ENCODE results near the gene RNF166. TPM values are rescaled to one million over a fixed set of nuclear protein-coding genes. Genes with fewer than 3 reads are reported as not detected.

Gene RNF166
- polyA plus RNA-seq, 1 experiment, result 6.8 TPM

DNA sequence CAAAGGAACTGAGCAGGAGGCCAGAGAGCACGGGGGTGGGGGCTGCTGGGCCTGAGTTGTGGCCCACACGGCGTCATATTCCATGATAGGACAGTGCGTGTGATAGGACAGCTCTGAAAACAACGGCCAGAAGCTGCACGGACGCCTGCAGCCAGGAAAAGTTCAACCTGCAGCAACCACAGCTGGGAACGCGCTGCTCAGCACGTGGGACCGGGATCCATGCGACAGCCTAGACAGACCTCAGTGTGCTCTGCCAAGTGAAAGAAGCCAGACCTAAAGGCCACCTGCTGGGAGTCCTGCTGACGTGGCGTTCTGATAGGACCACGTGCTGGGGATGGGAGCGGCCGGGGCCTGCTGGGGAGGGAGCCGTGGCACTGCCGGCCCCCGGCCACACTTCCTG, 21.7 kb upstream of the RNF166 start:
- no peaks in the 10 kb centered on the region for H3K27me3 ChIP-seq (ENCODE audit: control insufficient read depth, insufficient read depth, low read length)
- ChIA-PET CTCF (no interaction called here), POLR2A (no interaction called here)
- TF ChIP-seq, protein P1, sequence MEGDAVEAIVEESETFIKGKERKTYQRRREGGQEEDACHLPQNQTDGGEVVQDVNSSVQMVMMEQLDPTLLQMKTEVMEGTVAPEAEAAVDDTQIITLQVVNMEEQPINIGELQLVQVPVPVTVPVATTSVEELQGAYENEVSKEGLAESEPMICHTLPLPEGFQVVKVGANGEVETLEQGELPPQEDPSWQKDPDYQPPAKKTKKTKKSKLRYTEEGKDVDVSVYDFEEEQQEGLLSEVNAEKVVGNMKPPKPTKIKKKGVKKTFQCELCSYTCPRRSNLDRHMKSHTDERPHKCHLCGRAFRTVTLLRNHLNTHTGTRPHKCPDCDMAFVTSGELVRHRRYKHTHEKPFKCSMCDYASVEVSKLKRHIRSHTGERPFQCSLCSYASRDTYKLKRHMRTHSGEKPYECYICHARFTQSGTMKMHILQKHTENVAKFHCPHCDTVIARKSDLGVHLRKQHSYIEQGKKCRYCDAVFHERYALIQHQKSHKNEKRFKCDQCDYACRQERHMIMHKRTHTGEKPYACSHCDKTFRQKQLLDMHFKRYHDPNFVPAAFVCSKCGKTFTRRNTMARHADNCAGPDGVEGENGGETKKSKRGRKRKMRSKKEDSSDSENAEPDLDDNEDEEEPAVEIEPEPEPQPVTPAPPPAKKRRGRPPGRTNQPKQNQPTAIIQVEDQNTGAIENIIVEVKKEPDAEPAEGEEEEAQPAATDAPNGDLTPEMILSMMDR (IDR thresholded peaks at IDR 0.05; ENCODE audit: low read depth, low read length), result no peak
- H3K27ac ChIP-seq (ENCODE audit: low read depth, low read length), result no peak overlapping the region
- DNase-seq (ENCODE audit: low read depth, low spot score), result no peak
- no peaks in the 10 kb centered on the region; the same call in 1 of the 2 replicates for H3K9me3 ChIP-seq (ENCODE audit: control insufficient read depth, insufficient read depth, low read length)
- H3K4me3 ChIP-seq (ENCODE audit: low read depth, low read length), result no peak overlapping the region

DNA sequence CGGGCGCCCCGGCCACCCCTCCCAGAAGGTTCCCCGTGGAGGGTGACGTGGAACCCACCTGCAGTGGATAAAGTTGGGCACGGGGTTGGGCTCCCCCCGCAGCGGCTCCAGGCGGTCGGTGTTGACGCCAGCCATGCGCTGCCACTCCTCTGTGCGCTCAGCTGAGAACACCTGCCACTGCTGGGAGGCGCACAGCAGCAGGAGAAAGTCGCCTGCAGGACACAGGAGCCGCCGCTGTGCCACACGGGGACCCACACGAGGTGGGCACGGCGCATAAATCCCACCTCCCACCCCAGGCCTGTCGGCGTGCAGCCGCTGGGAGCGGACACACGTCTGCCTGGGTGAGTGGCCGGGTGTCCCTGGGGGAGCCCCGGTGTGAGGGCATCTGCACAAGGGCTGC, 20.8 kb upstream of the RNF166 start:
- no peak overlapping the region for H3K4me3 ChIP-seq (ENCODE audit: low read depth, low read length)
- no peaks in the 10 kb centered on the region for H3K27me3 ChIP-seq (ENCODE audit: control insufficient read depth, insufficient read depth, low read length)
- ChIA-PET CTCF (interaction anchor here (1.3 kb wide), 1 partner anchor 11 kb away, joined by 5 read pairs; no protein-coding TSS in a partner anchor), POLR2A (no interaction called here)
- no peaks in the 10 kb centered on the region; the same call in 1 of the 2 replicates for H3K9me3 ChIP-seq (ENCODE audit: control insufficient read depth, insufficient read depth, low read length)
- DNase-seq (ENCODE audit: low read depth, low spot score), result no peak
- TF ChIP-seq, protein P1 (IDR thresholded peaks at IDR 0.05; ENCODE audit: low read depth, low read length), result no peak
- no peak overlapping the region for H3K27ac ChIP-seq (ENCODE audit: low read depth, low read length)

DNA sequence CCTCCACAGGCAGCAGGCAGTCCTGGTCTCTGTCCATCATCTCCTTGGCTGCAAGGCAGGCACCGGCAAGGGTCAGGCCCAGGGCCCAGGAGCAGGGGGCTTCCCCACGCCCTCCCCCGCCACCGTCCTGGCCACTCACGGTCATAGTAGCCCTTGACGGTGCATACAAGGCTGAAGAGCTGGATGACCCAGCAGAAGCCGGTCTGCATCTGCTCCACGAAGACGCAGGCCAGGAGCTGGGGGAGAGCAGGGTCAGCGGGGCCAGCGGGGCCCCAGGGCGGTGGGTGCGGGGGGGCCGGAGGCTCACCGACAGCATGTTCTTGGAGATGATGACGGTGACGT, 20.2 kb upstream of the RNF166 start:
- CTCF ChIA-PET, result interaction anchor here (1.3 kb wide), 1 partner anchor 11 kb away, joined by 5 read pairs; no protein-coding TSS in a partner anchor
- Histone ChIP-seq H3K9me3 (ENCODE audit: control insufficient read depth, insufficient read depth, low read length) (no peaks in the 10 kb centered on the region; the same call in 1 of the 2 replicates), H3K27ac (ENCODE audit: low read depth, low read length) (no peak overlapping the region), H3K4me3 (ENCODE audit: low read depth, low read length) (no peak overlapping the region), H3K27me3 (ENCODE audit: control insufficient read depth, insufficient read depth, low read length) (no peaks in the 10 kb centered on the region)
- DNase-seq (ENCODE audit: low read depth, low spot score), result no peak
- TF ChIP-seq, protein P1 (IDR thresholded peaks at IDR 0.05; ENCODE audit: low read depth, low read length), result no peak
- POLR2A ChIA-PET, result no interaction called here

DNA sequence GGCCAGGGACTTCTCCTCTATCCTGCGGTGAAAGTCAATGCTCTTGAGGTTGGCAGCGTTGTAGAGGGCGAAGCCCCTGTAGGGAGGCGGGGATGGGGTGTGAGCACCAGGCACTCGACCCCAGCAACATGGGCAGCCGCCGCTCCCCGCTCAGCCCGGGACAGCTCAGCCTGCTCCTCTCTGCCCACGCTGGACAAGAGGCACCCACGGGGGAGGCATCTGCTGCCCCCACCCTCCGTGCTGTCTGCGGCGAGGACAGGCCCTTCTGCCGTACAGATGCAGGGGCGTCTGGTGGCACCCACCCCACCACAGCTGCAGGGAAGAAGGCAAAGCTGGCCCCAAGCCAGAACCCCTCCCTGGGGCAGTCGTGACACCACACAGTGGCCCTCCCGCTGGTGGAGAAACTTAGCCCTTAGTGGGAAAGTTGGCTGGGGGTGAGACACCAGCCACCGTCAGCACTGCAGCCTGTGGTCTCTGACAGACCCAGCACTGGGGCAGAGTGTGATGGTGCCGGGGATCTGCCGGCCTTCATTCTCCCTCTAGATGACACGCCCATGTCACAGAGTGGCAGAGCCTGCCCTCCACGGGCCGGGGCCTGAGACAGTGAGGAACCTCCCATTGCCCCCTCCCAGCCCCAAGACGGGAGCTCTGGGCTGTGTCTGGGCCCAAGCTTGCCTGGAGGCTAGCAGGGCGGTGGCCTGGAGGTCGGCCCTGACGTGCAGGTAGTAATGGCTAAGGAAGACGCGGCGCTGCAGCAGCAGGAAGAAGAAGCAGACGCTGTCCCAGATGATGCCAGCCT, 19.6 kb upstream of the RNF166 start:
- Histone ChIP-seq H3K27me3 (ENCODE audit: control insufficient read depth, insufficient read depth, low read length) (no peaks in the 10 kb centered on the region), H3K9me3 (ENCODE audit: control insufficient read depth, insufficient read depth, low read length) (no peaks in the 10 kb centered on the region; the same call in 1 of the 2 replicates), H3K27ac (ENCODE audit: low read depth, low read length) (no peak overlapping the region), H3K4me3 (ENCODE audit: low read depth, low read length) (no peak overlapping the region)
- TF ChIP-seq, protein P1 (IDR thresholded peaks at IDR 0.05; ENCODE audit: low read depth, low read length), result no peak
- DNase-seq (ENCODE audit: low read depth, low spot score), result no peak
- POLR2A ChIA-PET, result no interaction called here
- CTCF ChIA-PET, result interaction anchor here (1.3 kb wide), 1 partner anchor 12 kb away, joined by 5 read pairs; no protein-coding TSS in a partner anchor

DNA sequence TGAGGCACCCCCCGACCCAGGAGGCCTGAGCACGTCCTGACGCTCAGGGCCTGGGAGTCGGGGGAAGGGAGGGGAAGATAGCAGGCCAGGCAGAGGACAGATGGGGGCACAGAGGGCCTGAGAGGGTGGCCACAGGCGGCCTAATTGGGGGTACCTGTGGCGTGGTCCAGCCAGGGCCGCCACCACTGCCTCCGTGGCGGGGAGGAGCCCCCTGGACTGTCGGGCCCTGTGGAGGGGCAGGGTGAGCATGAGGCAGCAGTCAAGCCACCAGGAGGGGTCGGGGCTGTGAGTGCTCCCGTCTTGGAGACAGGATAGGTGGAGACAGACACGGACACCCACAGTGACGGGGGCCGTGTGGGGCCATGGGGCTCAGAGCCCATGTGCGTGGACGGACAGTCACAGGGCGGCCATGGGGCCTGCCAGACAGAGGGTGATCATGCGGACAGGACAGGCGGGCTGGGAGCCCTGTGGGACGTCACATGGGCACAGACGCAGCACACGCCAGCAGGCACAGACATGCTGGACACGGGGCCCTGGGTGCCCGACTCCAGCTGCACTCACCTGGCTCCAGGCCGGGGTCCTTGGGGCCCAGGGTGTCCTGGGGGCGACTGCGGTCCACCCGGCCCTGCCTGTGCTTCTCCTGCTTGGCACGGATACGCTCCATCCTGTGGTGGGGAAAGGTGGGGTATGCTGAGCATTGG, 18.8 kb upstream of the RNF166 start:
- Histone ChIP-seq H3K27me3 (ENCODE audit: control insufficient read depth, insufficient read depth, low read length) (no peaks in the 10 kb centered on the region), H3K9me3 (ENCODE audit: control insufficient read depth, insufficient read depth, low read length) (no peaks in the 10 kb centered on the region; the same call in 1 of the 2 replicates), H3K4me3 (ENCODE audit: low read depth, low read length) (no peak overlapping the region), H3K27ac (ENCODE audit: low read depth, low read length) (no peak overlapping the region)
- no peak for DNase-seq (ENCODE audit: low read depth, low spot score)
- POLR2A ChIA-PET, result no interaction called here
- CTCF ChIA-PET, result no interaction called here
- TF ChIP-seq, protein P1 (IDR thresholded peaks at IDR 0.05; ENCODE audit: low read depth, low read length), result no peak
